Measurements from ENCODE around the gene BAIAP2. TPM values are rescaled to one million over a fixed set of nuclear protein-coding genes. Genes with fewer than 3 reads are reported as not detected.
A peak's percentile ranks its signal among the peaks of the same experiment; 100 is the strongest.

Gene BAIAP2
- total and polyA plus RNA-seq, 2 of the 13 experiments (the other 11 are each of a cell fraction or from before 2014, with no cell fraction given) = 22.5 to 24.0 TPM

DNA sequence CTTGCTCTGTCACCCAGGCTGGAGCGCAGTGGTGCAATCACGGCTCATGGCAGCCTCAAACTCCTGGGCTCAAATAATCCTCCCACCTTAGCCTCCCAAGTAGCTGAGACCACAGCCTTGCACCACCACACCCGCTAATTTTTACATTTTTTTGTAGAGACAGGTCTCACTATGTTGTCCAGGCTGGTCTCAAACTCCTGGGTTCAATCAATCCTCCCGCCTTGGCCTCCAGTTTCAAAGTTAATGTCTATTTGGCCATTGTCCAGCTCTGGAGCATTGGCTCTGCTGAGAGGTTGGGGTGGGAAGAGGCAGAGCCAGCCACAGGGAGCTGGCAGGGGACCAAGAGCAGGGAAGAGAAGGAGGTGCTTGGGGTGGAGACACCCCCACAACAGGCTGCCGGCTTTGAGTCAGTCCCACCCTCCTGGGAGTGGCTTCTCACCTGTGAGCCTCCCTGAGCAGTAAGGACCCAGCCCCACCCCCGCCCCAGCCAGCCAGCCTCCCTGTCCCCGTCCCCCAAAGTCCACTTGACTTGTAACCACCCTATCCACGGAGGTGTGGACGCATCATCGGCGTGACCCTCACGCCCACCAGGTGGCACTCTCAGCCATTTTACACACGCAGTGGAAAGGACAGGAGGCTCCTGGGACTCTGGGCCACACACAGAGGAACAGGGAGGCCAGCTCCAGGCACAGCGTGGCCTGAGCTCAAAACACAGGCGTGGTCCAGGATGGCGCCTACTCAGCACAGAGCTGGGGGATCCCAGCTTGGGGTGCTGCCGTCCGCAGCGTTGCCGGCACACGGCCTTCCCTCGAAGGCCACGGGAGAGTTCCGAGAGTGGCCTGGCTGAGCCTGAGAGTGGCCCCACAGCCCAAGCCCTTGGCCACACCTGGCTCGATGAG lies 107.6 kb downstream of the BAIAP2 start (continued):
- TF ChIP-seq, protein P1, sequence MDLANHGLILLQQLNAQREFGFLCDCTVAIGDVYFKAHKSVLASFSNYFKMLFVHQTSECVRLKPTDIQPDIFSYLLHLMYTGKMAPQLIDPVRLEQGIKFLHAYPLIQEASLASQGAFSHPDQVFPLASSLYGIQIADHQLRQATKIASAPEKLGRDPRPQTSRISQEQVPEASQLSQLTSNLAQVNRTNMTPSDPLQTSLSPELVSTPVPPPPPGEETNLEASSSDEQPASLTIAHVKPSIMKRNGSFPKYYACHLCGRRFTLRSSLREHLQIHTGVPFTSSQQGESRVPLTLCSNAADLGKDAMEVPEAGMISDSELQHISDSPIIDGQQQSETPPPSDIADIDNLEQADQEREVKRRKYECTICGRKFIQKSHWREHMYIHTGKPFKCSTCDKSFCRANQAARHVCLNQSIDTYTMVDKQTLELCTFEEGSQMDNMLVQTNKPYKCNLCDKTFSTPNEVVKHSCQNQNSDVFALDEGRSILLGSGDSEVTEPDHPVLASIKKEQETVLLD (CRISPR knock-in tag; IDR thresholded peaks at IDR 0.05; ENCODE audit: low read depth) = no peak
- TF ChIP-seq NONO (IDR thresholded peaks at IDR 0.05) (no peak), NONO (CRISPR knock-in tag; conservative IDR thresholded peaks at IDR 0.05) (peak; percentile 71; the same call in 1 of the 2 replicates), ZMYM4 (CRISPR knock-in tag; IDR thresholded peaks at IDR 0.05) (peak; percentile 42; the same call in 1 of the 2 replicates), FOXK1 (CRISPR knock-in tag; IDR thresholded peaks at IDR 0.05; ENCODE audit: borderline replicate concordance, low read depth) (0 out of 2 replicates have a peak, but pooled peaks have one; percentile 27), HES4 (CRISPR knock-in tag; IDR thresholded peaks at IDR 0.05; ENCODE audit: borderline replicate concordance) (0 out of 2 replicates have a peak, but pooled peaks have one; percentile 71), MTA1 (CRISPR knock-in tag; IDR thresholded peaks at IDR 0.05; ENCODE audit: borderline replicate concordance) (peak; percentile 25; the same call in 1 of the 2 replicates), ZNF709 (CRISPR knock-in tag; IDR thresholded peaks at IDR 0.05) (peak; percentile 57; the same call in 1 of the 2 replicates), SPEN (CRISPR knock-in tag; IDR thresholded peaks at IDR 0.05; ENCODE audit: low read depth) (peak; percentile 57; the same call in 1 of the 2 replicates), SP4 (CRISPR knock-in tag; IDR thresholded peaks at IDR 0.05) (no peak)
- TF ChIP-seq, protein P2, sequence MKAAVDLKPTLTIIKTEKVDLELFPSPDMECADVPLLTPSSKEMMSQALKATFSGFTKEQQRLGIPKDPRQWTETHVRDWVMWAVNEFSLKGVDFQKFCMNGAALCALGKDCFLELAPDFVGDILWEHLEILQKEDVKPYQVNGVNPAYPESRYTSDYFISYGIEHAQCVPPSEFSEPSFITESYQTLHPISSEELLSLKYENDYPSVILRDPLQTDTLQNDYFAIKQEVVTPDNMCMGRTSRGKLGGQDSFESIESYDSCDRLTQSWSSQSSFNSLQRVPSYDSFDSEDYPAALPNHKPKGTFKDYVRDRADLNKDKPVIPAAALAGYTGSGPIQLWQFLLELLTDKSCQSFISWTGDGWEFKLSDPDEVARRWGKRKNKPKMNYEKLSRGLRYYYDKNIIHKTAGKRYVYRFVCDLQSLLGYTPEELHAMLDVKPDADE (CRISPR knock-in tag; IDR thresholded peaks at IDR 0.05) = no peak
- TF ChIP-seq, protein P3, sequence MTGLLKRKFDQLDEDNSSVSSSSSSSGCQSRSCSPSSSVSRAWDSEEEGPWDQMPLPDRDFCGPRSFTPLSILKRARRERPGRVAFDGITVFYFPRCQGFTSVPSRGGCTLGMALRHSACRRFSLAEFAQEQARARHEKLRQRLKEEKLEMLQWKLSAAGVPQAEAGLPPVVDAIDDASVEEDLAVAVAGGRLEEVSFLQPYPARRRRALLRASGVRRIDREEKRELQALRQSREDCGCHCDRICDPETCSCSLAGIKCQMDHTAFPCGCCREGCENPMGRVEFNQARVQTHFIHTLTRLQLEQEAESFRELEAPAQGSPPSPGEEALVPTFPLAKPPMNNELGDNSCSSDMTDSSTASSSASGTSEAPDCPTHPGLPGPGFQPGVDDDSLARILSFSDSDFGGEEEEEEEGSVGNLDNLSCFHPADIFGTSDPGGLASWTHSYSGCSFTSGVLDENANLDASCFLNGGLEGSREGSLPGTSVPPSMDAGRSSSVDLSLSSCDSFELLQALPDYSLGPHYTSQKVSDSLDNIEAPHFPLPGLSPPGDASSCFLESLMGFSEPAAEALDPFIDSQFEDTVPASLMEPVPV (CRISPR knock-in tag; IDR thresholded peaks at IDR 0.05) = no peak
- TF ChIP-seq, protein P4, sequence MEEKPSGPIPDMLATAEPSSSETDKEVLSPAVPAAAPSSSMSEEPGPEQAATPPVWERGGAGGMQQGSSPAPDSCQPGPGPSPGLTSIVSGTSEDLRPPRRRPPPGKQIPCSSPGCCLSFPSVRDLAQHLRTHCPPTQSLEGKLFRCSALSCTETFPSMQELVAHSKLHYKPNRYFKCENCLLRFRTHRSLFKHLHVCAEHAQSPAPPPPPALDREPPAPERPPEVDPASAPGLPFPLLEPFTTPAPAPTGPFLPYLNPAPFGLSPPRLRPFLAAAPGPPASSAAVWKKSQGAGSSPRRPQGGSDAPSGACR (CRISPR knock-in tag; IDR thresholded peaks at IDR 0.05) = peak; percentile 59; the same call in 1 of the 2 replicates
- TF ChIP-seq, protein P5, sequence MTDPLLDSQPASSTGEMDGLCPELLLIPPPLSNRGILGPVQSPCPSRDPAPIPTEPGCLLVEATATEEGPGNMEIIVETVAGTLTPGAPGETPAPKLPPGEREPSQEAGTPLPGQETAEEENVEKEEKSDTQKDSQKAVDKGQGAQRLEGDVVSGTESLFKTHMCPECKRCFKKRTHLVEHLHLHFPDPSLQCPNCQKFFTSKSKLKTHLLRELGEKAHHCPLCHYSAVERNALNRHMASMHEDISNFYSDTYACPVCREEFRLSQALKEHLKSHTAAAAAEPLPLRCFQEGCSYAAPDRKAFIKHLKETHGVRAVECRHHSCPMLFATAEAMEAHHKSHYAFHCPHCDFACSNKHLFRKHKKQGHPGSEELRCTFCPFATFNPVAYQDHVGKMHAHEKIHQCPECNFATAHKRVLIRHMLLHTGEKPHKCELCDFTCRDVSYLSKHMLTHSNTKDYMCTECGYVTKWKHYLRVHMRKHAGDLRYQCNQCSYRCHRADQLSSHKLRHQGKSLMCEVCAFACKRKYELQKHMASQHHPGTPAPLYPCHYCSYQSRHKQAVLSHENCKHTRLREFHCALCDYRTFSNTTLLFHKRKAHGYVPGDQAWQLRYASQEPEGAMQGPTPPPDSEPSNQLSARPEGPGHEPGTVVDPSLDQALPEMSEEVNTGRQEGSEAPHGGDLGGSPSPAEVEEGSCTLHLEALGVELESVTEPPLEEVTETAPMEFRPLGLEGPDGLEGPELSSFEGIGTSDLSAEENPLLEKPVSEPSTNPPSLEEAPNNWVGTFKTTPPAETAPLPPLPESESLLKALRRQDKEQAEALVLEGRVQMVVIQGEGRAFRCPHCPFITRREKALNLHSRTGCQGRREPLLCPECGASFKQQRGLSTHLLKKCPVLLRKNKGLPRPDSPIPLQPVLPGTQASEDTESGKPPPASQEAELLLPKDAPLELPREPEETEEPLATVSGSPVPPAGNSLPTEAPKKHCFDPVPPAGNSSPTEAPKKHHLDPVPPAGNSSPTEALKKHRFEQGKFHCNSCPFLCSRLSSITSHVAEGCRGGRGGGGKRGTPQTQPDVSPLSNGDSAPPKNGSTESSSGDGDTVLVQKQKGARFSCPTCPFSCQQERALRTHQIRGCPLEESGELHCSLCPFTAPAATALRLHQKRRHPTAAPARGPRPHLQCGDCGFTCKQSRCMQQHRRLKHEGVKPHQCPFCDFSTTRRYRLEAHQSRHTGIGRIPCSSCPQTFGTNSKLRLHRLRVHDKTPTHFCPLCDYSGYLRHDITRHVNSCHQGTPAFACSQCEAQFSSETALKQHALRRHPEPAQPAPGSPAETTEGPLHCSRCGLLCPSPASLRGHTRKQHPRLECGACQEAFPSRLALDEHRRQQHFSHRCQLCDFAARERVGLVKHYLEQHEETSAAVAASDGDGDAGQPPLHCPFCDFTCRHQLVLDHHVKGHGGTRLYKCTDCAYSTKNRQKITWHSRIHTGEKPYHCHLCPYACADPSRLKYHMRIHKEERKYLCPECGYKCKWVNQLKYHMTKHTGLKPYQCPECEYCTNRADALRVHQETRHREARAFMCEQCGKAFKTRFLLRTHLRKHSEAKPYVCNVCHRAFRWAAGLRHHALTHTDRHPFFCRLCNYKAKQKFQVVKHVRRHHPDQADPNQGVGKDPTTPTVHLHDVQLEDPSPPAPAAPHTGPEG (CRISPR knock-in tag; IDR thresholded peaks at IDR 0.05) = peak; percentile 50; the same call in 1 of the 2 replicates
- TF ChIP-seq, protein P6, sequence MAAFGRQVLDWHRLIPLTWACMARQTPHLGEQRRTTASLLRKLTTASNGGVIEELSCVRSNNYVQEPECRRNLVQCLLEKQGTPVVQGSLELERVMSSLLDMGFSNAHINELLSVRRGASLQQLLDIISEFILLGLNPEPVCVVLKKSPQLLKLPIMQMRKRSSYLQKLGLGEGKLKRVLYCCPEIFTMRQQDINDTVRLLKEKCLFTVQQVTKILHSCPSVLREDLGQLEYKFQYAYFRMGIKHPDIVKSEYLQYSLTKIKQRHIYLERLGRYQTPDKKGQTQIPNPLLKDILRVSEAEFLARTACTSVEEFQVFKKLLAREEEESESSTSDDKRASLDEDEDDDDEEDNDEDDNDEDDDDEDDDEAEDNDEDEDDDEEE (CRISPR knock-in tag; IDR thresholded peaks at IDR 0.05) = peak; percentile 79; the same call in 1 of the 2 replicates
